Measurements from ENCODE around the gene CNKSR2. TPM values are rescaled to one million over a fixed set of nuclear protein-coding genes. Genes with fewer than 3 reads are reported as not detected.

The CNKSR2 gene
- total RNA-seq, 1 donor from 2014 or later, result 11.3 TPM

GRCh38 chrX:21662761-21663160 is 288.5 kb downstream of the CNKSR2 start:
- no peak overlapping the region for H3K27ac Mint-ChIP-seq
- no peak for DNase-seq (ENCODE audit: low spot score)
- no peaks in the 10 kb centered on the region for H3K4me1 Mint-ChIP-seq (ENCODE audit: low read depth)
- intact Hi-C loops (cut with micrococcal nuclease), result no loop called here
- H3K27me3 Mint-ChIP-seq (ENCODE audit: low read depth), result peaks cover 14% of the 10 kb centered on the region
- no peaks in the 10 kb centered on the region for H3K9me3 Mint-ChIP-seq
- H3K36me3 Mint-ChIP-seq (ENCODE audit: low read depth), result no peaks in the 10 kb centered on the region
- no peak overlapping the region for H3K4me3 Mint-ChIP-seq (ENCODE audit: low read depth)

- Mint-ChIP-seq H3K36me3 (ENCODE audit: low read depth) (no peaks in the 10 kb centered on the region), H3K27ac (no peak overlapping the region), H3K27me3 (ENCODE audit: low read depth) (peaks cover 7% of the 10 kb centered on the region), H3K9me3 (no peaks in the 10 kb centered on the region), H3K4me1 (ENCODE audit: low read depth) (no peaks in the 10 kb centered on the region), H3K4me3 (ENCODE audit: low read depth) (no peak overlapping the region)
- no peak for DNase-seq (ENCODE audit: low spot score)
- intact Hi-C loops (cut with micrococcal nuclease), result no loop called here
Measured at GRCh38 chrX:21666252-21666651, 292.0 kb downstream of the CNKSR2 start.

- Mint-ChIP-seq H3K4me1 (ENCODE audit: low read depth) (no peaks in the 10 kb centered on the region), H3K4me3 (ENCODE audit: low read depth) (no peak overlapping the region), H3K27me3 (ENCODE audit: low read depth) (peaks cover 7% of the 10 kb centered on the region), H3K27ac (no peak overlapping the region), H3K9me3 (no peaks in the 10 kb centered on the region), H3K36me3 (ENCODE audit: low read depth) (no peaks in the 10 kb centered on the region)
- DNase-seq (ENCODE audit: low spot score), result no peak
- intact Hi-C loops (cut with micrococcal nuclease), result no loop called here
Measured at GRCh38 chrX:21666679-21667078, 292.5 kb downstream of the CNKSR2 start.

- Mint-ChIP-seq H3K4me3 (ENCODE audit: low read depth) (no peak overlapping the region), H3K4me1 (ENCODE audit: low read depth) (peaks cover 1% of the 10 kb centered on the region), H3K27me3 (ENCODE audit: low read depth) (no peaks in the 10 kb centered on the region), H3K9me3 (no peaks in the 10 kb centered on the region), H3K36me3 (ENCODE audit: low read depth) (no peaks in the 10 kb centered on the region), H3K27ac (no peak overlapping the region)
- intact Hi-C loops (cut with micrococcal nuclease), result no loop called here
- no peak for DNase-seq (ENCODE audit: low spot score)
Measured at GRCh38 chrX:21674430-21675186, 300.4 kb downstream of the CNKSR2 start.

GRCh38 chrX:21675931-21676330 is 301.7 kb downstream of the CNKSR2 start:
- peaks cover 1% of the 10 kb centered on the region for H3K4me1 Mint-ChIP-seq (ENCODE audit: low read depth)
- no peak overlapping the region for H3K27ac Mint-ChIP-seq
- no peaks in the 10 kb centered on the region for H3K27me3 Mint-ChIP-seq (ENCODE audit: low read depth)
- intact Hi-C loops (cut with micrococcal nuclease), result no loop called here
- no peaks in the 10 kb centered on the region for H3K9me3 Mint-ChIP-seq
- H3K36me3 Mint-ChIP-seq (ENCODE audit: low read depth), result no peaks in the 10 kb centered on the region
- no peak overlapping the region for H3K4me3 Mint-ChIP-seq (ENCODE audit: low read depth)
- no peak for DNase-seq (ENCODE audit: low spot score)

GRCh38 chrX:21678048-21678612 is 303.9 kb downstream of the CNKSR2 start:
- no peak for DNase-seq (ENCODE audit: low spot score)
- Mint-ChIP-seq H3K27ac (no peak overlapping the region), H3K4me3 (ENCODE audit: low read depth) (no peak overlapping the region), H3K4me1 (ENCODE audit: low read depth) (peaks cover 1% of the 10 kb centered on the region), H3K36me3 (ENCODE audit: low read depth) (no peaks in the 10 kb centered on the region), H3K9me3 (no peaks in the 10 kb centered on the region), H3K27me3 (ENCODE audit: low read depth) (no peaks in the 10 kb centered on the region)
- intact Hi-C loops (cut with micrococcal nuclease), result no loop called here

GRCh38 chrX:21683941-21684340 is 309.7 kb downstream of the CNKSR2 start:
- Mint-ChIP-seq H3K4me1 (ENCODE audit: low read depth) (no peaks in the 10 kb centered on the region), H3K9me3 (no peaks in the 10 kb centered on the region), H3K27me3 (ENCODE audit: low read depth) (no peaks in the 10 kb centered on the region), H3K36me3 (ENCODE audit: low read depth) (no peaks in the 10 kb centered on the region), H3K4me3 (ENCODE audit: low read depth) (no peak overlapping the region), H3K27ac (no peak overlapping the region)
- no peak for DNase-seq (ENCODE audit: low spot score)
- intact Hi-C loops (cut with micrococcal nuclease), result no loop called here

GRCh38 chrX:21691512-21692018 is 317.3 kb downstream of the CNKSR2 start:
- Mint-ChIP-seq H3K27ac (no peak overlapping the region), H3K9me3 (no peaks in the 10 kb centered on the region), H3K4me3 (ENCODE audit: low read depth) (no peak overlapping the region), H3K36me3 (ENCODE audit: low read depth) (no peaks in the 10 kb centered on the region), H3K4me1 (ENCODE audit: low read depth) (peaks cover 2% of the 10 kb centered on the region), H3K27me3 (ENCODE audit: low read depth) (no peaks in the 10 kb centered on the region)
- DNase-seq (ENCODE audit: low spot score), result no peak
- intact Hi-C loops (cut with micrococcal nuclease), result no loop called here

GRCh38 chrX:21698272-21698671 is 324.1 kb downstream of the CNKSR2 start:
- no peaks in the 10 kb centered on the region for H3K36me3 Mint-ChIP-seq (ENCODE audit: low read depth)
- no peaks in the 10 kb centered on the region for H3K9me3 Mint-ChIP-seq
- intact Hi-C loops (cut with micrococcal nuclease), result no loop called here
- no peaks in the 10 kb centered on the region for H3K4me1 Mint-ChIP-seq (ENCODE audit: low read depth)
- H3K4me3 Mint-ChIP-seq (ENCODE audit: low read depth), result no peak overlapping the region
- H3K27me3 Mint-ChIP-seq (ENCODE audit: low read depth), result no peaks in the 10 kb centered on the region
- H3K27ac Mint-ChIP-seq, result no peak overlapping the region
- no peak for DNase-seq (ENCODE audit: low spot score)

GRCh38 chrX:21699136-21699535 is 324.9 kb downstream of the CNKSR2 start:
- H3K36me3 Mint-ChIP-seq (ENCODE audit: low read depth), result no peaks in the 10 kb centered on the region
- no peak overlapping the region for H3K4me3 Mint-ChIP-seq (ENCODE audit: low read depth)
- no peaks in the 10 kb centered on the region for H3K4me1 Mint-ChIP-seq (ENCODE audit: low read depth)
- no peaks in the 10 kb centered on the region for H3K27me3 Mint-ChIP-seq (ENCODE audit: low read depth)
- intact Hi-C loops (cut with micrococcal nuclease), result no loop called here
- no peak overlapping the region for H3K27ac Mint-ChIP-seq
- H3K9me3 Mint-ChIP-seq, result no peaks in the 10 kb centered on the region
- no peak for DNase-seq (ENCODE audit: low spot score)

- H3K9me3 Mint-ChIP-seq, result no peaks in the 10 kb centered on the region
- intact Hi-C loops (cut with micrococcal nuclease), result no loop called here
- DNase-seq (ENCODE audit: low spot score), result no peak
- no peak overlapping the region for H3K27ac Mint-ChIP-seq
- no peaks in the 10 kb centered on the region for H3K27me3 Mint-ChIP-seq (ENCODE audit: low read depth)
- no peaks in the 10 kb centered on the region for H3K36me3 Mint-ChIP-seq (ENCODE audit: low read depth)
- H3K4me1 Mint-ChIP-seq (ENCODE audit: low read depth), result no peaks in the 10 kb centered on the region
- no peak overlapping the region for H3K4me3 Mint-ChIP-seq (ENCODE audit: low read depth)
Measured at GRCh38 chrX:21700275-21700674, 326.1 kb downstream of the CNKSR2 start.

GRCh38 chrX:21700967-21701366 is 326.7 kb downstream of the CNKSR2 start:
- no peaks in the 10 kb centered on the region for H3K4me1 Mint-ChIP-seq (ENCODE audit: low read depth)
- H3K27ac Mint-ChIP-seq, result no peak overlapping the region
- H3K9me3 Mint-ChIP-seq, result no peaks in the 10 kb centered on the region
- no peak for DNase-seq (ENCODE audit: low spot score)
- no peak overlapping the region for H3K4me3 Mint-ChIP-seq (ENCODE audit: low read depth)
- H3K36me3 Mint-ChIP-seq (ENCODE audit: low read depth), result no peaks in the 10 kb centered on the region
- intact Hi-C loops (cut with micrococcal nuclease), result no loop called here
- no peaks in the 10 kb centered on the region for H3K27me3 Mint-ChIP-seq (ENCODE audit: low read depth)

- intact Hi-C loops (cut with micrococcal nuclease), result no loop called here
- no peak overlapping the region for H3K27ac Mint-ChIP-seq
- no peak for DNase-seq (ENCODE audit: low spot score)
- H3K4me1 Mint-ChIP-seq (ENCODE audit: low read depth), result no peaks in the 10 kb centered on the region
- no peaks in the 10 kb centered on the region for H3K36me3 Mint-ChIP-seq (ENCODE audit: low read depth)
- no peaks in the 10 kb centered on the region for H3K9me3 Mint-ChIP-seq
- H3K27me3 Mint-ChIP-seq (ENCODE audit: low read depth), result no peaks in the 10 kb centered on the region
- H3K4me3 Mint-ChIP-seq (ENCODE audit: low read depth), result no peak overlapping the region
Measured at GRCh38 chrX:21702725-21703124, 328.5 kb downstream of the CNKSR2 start.
